ENCODE results near the gene PNO1.

PNO1 gene

DNA sequence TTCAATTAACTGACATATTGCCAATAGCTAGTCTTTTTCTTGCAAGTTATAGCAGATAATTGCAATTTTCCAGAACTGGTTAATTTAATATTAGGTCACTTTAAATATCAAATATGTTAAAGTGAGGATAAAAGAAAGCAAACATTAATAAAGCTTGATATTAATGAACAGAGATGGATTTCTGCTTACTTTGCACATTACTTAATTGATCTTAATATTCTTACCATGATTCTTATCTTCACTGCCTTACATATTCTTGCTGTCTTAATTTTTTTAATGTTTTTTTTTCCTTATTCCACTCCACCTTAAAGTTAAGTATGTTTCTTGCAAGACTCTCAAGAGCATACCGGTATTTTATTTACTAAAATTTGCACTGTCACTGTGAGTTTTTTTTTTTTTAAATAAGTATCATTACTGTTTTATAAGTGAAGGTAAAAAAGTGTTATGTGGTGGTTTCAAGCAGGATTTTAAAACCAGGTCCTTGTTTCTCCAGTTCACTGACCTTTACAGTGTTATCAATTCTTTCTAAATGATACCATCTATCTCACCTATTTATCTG is 60.7 kb downstream of the PNO1 start:
- TF ChIP-seq, protein P1, sequence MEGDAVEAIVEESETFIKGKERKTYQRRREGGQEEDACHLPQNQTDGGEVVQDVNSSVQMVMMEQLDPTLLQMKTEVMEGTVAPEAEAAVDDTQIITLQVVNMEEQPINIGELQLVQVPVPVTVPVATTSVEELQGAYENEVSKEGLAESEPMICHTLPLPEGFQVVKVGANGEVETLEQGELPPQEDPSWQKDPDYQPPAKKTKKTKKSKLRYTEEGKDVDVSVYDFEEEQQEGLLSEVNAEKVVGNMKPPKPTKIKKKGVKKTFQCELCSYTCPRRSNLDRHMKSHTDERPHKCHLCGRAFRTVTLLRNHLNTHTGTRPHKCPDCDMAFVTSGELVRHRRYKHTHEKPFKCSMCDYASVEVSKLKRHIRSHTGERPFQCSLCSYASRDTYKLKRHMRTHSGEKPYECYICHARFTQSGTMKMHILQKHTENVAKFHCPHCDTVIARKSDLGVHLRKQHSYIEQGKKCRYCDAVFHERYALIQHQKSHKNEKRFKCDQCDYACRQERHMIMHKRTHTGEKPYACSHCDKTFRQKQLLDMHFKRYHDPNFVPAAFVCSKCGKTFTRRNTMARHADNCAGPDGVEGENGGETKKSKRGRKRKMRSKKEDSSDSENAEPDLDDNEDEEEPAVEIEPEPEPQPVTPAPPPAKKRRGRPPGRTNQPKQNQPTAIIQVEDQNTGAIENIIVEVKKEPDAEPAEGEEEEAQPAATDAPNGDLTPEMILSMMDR (IDR thresholded peaks at IDR 0.05; ENCODE audit: low read depth, low read length, missing control alignments): no peak
- in situ Hi-C loops (cut with HindIII; ENCODE audit: low sequenced_read_pairs): no loop called here
- no peak for DNase-seq (ENCODE audit: low read depth)
- H3K4me3 ChIP-seq (ENCODE audit: low read depth, low read length): no peak overlapping the region

DNA sequence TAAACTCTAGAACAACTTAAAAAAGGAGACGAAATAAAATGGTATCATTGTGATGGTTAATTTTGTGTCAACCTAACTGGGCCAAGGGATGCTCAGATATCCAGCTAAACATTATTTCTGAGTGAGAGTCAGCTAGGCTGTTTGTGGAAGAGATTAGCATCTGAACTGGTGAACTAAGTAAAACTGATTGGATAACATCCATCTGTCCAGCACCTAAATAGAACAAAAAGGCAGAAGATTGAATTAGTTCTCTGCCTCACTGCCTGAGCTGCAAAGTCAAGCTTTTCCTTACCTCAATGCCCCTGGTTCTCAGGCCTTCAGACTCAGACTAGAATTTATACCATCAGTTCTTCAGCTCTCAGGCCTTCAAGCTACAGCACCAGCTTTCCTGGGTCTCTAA is 64.6 kb downstream of the PNO1 start:
- H3K4me3 ChIP-seq (ENCODE audit: low read depth, low read length): no peak overlapping the region
- in situ Hi-C loops (cut with HindIII; ENCODE audit: low sequenced_read_pairs): no loop called here
- DNase-seq (ENCODE audit: low read depth): no peak
- TF ChIP-seq, protein P1 (IDR thresholded peaks at IDR 0.05; ENCODE audit: low read depth, low read length, missing control alignments): no peak

DNA sequence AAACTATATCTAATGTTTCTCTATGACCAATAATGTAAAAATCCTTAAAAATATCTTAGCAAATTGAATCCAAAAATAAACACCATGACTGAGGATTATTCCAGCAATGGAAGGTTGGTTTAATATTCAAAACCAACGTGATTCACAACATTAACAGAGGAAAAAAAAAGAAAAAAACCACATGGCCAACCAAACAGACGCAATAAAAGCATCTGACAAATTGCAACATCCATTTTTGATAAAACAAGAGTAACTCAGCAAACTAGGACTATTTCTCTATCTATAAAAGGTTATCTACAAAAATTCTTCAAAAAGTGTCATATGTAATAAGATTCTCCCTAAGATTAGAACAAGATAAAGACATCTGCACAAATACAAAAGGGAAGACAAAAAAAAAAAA is 65.7 kb downstream of the PNO1 start:
- DNase-seq (ENCODE audit: low read depth): no peak
- H3K4me3 ChIP-seq (ENCODE audit: low read depth, low read length): no peak overlapping the region
- TF ChIP-seq, protein P1 (IDR thresholded peaks at IDR 0.05; ENCODE audit: low read depth, low read length, missing control alignments): no peak
- in situ Hi-C loops (cut with HindIII; ENCODE audit: low sequenced_read_pairs): no loop called here

DNA sequence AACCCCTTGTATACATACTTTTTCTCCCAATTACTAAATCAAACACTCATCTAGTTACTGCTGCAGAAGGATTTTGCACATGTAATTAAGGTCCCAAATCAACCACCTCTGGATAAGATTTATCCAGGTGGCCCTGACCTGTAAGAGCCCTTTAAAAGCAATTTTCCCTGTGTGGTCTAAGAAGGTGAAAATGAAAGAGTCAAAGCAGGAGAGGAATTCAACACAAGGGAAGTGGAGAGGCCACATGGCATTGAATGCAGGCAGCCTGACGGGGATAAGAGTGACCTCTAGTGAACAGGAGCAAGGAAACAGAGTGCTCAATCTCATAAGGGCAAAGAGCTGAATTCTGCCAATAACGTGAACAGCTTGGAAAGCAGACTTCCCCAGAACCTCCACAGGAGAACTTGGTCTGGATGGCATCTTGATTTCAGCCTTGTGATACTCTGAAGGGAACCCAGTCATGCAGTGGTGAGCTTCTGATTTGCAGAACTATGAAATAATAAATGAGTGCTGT is 67.5 kb downstream of the PNO1 start:
- TF ChIP-seq, protein P1 (IDR thresholded peaks at IDR 0.05; ENCODE audit: low read depth, low read length, missing control alignments): peak; percentile 40
- no peak for DNase-seq (ENCODE audit: low read depth)
- in situ Hi-C loops (cut with HindIII; ENCODE audit: low sequenced_read_pairs): no loop called here
- no peak overlapping the region for H3K4me3 ChIP-seq (ENCODE audit: low read depth, low read length)

All from astrocyte of the cerebellum (primary cell).